Effector CD8-positive, alpha-beta T cell (primary cell): ENCODE measurements around the gene CALN1.
"Not testable (repeated sequence)": the region's sequence is repeated elsewhere in the genome, so short reads cannot be mapped to it uniquely, and the experiment has no call there.

Experiments
- DNase-seq: peaks from one replicate; lab custom pipeline; 2025; lab: John Stamatoyannopoulos, UW

CALN1 gene

DNA sequence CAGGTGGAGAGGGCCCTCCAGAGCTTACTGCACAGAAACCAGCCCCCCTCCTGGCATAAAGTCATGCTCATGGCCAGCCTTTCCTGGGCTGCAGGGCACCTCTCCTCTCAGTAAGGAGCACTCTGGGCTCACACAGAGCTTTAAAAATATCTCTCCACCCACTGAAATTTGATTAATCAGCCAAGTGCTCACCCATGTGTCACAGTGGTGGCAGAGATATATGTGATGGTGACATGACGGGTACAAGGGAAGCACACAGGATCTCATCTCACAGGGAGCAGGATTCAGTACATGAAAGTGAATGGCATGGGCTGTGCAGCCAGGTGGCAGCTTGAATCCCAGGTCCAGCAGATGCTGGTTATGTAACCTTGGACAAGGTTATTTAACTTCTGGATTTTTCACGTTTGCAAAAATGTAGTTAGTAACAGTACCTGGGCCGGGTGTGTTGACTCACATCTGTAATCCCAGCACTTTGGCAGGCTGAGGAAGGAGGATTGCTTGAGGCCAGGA, 144.8 kb downstream of the CALN1 start:
- DNase-seq, result no peak

- no peak for DNase-seq
These were observed 145.4 kb downstream of the CALN1 start for GRCh38 chr7:72266771-72267170.

GRCh38 chr7:72265071-72265904, 146.8 kb downstream of the CALN1 start:
- no peak for DNase-seq

DNA sequence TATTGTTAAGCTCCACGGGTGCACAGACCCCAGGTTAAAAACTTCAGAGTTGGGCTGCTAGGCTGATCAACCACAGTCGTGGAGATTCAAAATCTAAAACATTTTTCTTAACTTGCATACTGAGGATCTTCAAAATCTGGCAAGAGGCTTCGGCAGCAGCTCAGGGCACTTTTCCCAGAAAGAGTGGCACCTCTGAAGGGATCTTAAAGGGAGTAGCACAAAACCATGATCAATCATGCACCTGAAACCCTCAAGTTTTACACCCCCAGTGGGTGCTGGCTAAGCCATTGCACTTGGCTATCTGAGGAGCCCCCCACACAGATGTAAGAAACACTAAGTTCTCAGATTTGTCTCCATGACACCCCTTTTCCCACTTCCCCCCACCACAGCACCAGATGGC, 151.7 kb downstream of the CALN1 start:
- no peak for DNase-seq

DNA sequence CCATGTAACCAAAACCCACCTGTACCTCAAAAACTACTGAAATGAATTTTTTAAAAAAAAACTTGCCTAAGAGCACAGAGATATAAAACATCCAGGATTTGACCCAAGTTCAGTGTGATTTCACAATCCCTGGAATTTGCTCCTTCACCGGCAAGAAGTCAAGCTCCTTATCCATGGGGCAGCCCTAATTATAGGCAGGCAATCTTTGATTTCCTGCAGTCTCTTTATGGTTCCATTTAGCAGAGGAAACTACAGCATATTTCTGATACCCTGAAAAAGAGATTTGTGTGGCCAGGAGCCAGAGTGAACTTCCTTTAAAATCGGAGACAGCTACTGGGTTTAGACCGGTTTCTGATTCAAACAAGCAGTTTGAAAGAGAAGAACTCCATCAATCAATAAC, 154.1 kb downstream of the CALN1 start:
- no peak for DNase-seq

- DNase-seq, result no peak
These were observed 157.7 kb downstream of the CALN1 start for GRCh38 chr7:72254455-72254854.

GRCh38 chr7:72249106-72249505, 163.0 kb downstream of the CALN1 start:
- no peak for DNase-seq

GRCh38 chr7:72244826-72245398, 167.2 kb downstream of the CALN1 start:
- no peak for DNase-seq

DNA sequence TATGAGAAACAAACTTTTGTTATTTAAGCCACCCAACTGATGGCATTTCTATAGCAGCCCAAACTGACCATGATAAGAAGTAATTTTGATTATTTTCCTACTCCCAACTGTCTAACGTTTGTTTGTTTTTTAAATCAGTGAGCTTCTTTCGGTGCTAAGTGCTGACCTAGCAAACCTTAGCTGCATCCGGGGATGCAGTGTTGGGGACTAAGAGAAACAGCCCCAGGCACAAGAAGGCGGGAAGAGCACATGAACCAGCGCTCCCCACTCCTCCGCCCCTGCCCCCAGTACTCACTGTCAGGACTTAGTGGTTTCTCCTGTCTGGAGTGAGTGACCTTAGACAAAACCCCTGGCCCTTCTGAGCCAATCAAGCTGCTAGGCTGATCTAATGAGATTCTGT, 168.8 kb downstream of the CALN1 start:
- no peak for DNase-seq

- DNase-seq, result no peak
These were observed 176.8 kb downstream of the CALN1 start for GRCh38 chr7:72235351-72235750.

DNA sequence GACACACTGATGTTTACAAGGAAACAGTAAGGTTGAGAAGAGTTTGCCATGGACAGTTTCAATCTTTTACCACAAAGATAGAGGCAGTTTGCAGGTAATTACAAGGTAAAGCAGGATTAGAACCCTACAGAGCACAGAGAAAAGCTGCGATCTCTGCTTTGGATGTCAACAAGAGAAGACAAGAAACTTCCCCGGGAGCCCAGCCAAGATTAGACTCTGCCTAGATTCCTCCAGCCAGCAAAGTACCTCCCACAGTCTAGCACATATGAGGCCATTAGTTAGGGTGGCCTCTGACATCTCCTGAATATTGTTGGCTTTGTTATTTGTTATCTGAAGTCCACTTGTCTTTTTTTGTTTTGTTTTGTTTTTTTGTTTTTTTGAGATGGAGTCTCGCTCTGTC, 178.1 kb downstream of the CALN1 start:
- no peak for DNase-seq

GRCh38 chr7:72230281-72230680, 181.9 kb downstream of the CALN1 start:
- DNase-seq, result no peak

- DNase-seq, result no peak
These were observed 188.8 kb downstream of the CALN1 start for GRCh38 chr7:72223351-72223750.

DNA sequence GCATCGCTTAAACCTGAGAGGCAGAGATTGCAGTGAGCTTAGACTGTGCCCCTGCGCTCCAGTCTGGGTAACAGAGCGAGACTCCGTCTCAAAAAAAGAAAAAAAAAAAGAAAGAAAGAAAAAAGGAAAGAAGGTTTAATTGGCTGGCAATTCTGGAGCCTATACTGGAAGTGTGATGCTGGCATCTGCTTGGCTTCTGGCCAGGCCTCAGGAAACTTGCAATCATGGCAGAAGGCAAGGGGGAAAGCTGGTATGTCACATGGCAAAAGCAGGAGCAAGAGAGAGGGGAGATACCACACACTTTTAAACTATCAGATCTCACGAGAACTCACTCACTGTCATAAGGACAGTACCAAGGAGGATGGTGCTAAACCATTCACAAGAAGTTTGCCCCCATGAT, 190.0 kb downstream of the CALN1 start:
- DNase-seq, result no peak

GRCh38 chr7:72219500-72219899, 192.6 kb downstream of the CALN1 start:
- no peak for DNase-seq

- no peak for DNase-seq
These were observed 195.0 kb downstream of the CALN1 start for GRCh38 chr7:72217151-72217550.

DNA sequence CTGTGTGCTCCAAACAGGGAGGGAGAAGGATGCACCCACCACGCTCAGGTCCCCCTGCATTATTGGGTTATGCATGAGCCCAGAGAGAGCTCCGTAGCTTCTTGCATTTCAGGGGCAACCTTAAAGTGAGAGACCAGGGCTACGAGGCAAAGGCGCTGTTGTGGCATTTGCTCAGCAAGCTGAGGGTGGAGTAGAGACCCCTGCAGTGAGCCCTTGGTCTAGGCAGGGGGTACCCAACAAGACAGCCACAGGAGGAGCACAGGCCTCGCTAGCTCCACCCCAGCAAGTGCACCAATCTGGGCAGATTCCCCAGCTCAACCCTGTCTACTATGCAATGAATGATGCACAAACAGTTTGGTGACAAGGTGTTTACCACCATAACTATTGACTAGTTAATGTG, 198.4 kb downstream of the CALN1 start:
- no peak for DNase-seq

DNA sequence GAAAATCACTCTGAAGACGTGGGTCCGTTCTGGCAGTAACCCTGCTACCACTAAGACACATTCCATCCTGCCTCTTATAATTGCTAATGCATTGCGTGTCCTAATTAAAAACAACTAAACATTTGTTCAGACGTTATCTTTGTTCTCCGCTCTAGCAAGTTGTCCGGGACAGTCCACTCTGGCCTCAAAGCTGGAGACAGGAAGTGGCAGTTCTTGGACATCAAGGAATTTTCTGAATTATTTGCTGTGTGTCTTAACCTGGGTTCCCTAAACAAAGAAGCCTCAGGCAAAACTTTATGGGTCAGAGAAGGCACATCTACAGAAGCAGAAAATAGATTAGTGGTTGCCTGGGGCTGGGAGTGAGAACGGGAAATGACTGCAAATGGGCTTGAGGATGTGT, 199.1 kb downstream of the CALN1 start:
- DNase-seq, result no peak

- DNase-seq, result no peak
These were observed 201.0 kb downstream of the CALN1 start for GRCh38 chr7:72211175-72211574.

- not testable (repeated sequence) for DNase-seq
These were observed 203.1 kb downstream of the CALN1 start for GRCh38 chr7:72209006-72209405.

- no peak for DNase-seq
These were observed 216.0 kb downstream of the CALN1 start for GRCh38 chr7:72196176-72196575.

GRCh38 chr7:72190919-72191318, 221.2 kb downstream of the CALN1 start:
- DNase-seq, result no peak

DNA sequence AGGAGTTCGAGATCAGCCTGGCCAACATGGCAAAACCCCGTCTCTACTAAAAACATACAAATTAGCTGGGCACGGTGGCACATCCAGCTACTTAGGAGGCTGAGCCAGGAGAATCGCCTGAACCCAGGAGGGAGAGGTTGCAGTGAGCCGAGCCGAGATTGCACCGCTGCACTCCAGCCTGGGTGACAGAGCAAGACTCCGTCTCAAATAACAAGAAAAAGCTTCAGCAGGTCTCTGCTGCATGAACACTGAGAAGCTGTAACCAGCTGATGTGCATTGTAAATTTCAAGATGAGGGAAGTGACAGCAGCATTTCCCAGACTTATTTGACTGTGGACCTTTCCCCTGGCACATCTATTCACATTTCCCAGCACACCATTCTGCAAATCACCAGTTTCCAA, 222.0 kb downstream of the CALN1 start:
- DNase-seq, result no peak

DNA sequence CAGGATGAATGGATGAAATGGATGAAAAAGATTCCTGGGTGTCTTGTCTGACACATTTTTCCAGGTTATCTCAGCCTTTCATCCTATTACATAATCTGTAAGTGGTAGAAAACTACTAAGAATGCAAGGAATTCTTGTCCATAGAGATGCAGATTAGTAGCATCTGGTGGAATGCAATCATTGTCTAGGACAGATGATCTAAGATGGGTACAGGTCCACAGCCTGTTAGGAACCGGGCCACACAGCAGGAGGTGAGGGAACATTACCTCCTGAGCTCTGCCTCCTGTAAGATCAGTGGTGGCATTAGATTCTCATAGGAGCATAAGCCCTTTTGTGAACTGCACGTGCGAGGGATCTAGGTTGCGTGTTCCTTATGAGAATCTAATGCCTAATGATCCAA, 225.0 kb downstream of the CALN1 start:
- DNase-seq, result no peak
